Activated T-helper 2 cell treated with anti-CD3 and anti-CD28 coated beads, Interferon-gamma antibody, Interleukin-2, Interleukin-4, amounts not matched to agents 10 μg/mL and 5 μg/mL and 100 μg/mL, durations not matched to agents 14 hours and 24 hours and 36 hours (primary cell): Measurements from ENCODE around the gene PAM. TPM values are rescaled to one million over a fixed set of nuclear protein-coding genes. Genes with fewer than 3 reads are reported as not detected.

Experiments
- DNase-seq: peaks from one replicate; pipeline ENCODE4 v3.0.0; 2021; ENCODE audit warnings: low spot score
- H3K27ac Mint-ChIP-seq: one replicate; pipeline ENCODE4 v1.8.0; 2021; ENCODE audit warnings: mixed read lengths
- H3K27me3 Mint-ChIP-seq: one replicate; pipeline ENCODE4 v1.8.0; 2021; ENCODE audit warnings: low read depth, mixed read lengths
- H3K36me3 Mint-ChIP-seq: one replicate; pipeline ENCODE4 v1.8.0; 2021; ENCODE audit warnings: low read depth, mixed read lengths
- H3K4me1 Mint-ChIP-seq: one replicate; pipeline ENCODE4 v1.8.0; 2021; ENCODE audit warnings: low read depth, mixed read lengths
- H3K4me3 Mint-ChIP-seq: one replicate; pipeline ENCODE4 v1.8.0; 2021; ENCODE audit warnings: low read depth, mild to moderate bottlenecking, moderate library complexity, mixed read lengths
- H3K9me3 Mint-ChIP-seq: one replicate; pipeline ENCODE4 v1.8.0; 2021; ENCODE audit warnings: mixed read lengths
- intact Hi-C: fragments of 100-400 bp; cut with micrococcal nuclease; formaldehyde crosslinking; loops from one replicate; pipeline ENCODE4 v1.15.1; 2023
- total RNA-seq: library from RNA; stranded (reverse); gene quantifications from 2 replicates; pipeline ENCODE4 v1.2.3, GENCODE V29; 2022

The PAM gene
- 48.0 and 59.9 TPM in 2 replicates for total RNA-seq

GRCh38 chr5:102754767-102755431 lies at the start of gene PAM:
Gene PAM, plus strand, starts transcription at chr5:102755305. Its CDS starts 110,891 bp downstream, at chr5:102866196.
- Mint-ChIP-seq H3K27me3 (peaks cover 12% of the 10 kb centered on the region), H3K9me3 (no peaks in the 10 kb centered on the region), H3K4me1 (peaks cover 31% of the 10 kb centered on the region), H3K27ac (peak within 1 kb of the TSS; percentile 95), H3K36me3 (peaks cover 5% of the 10 kb centered on the region), H3K4me3 (peak within 1 kb of the TSS; percentile 98)
- intact Hi-C loops = no loop called here
- peak; percentile 69 for DNase-seq

- Mint-ChIP-seq H3K9me3 (peaks cover 5% of the 10 kb centered on the region), H3K4me1 (peaks cover 2% of the 10 kb centered on the region), H3K27me3 (peaks cover 11% of the 10 kb centered on the region), H3K4me3 (no peak overlapping the region), H3K27ac (no peak overlapping the region), H3K36me3 (no peaks in the 10 kb centered on the region)
- intact Hi-C loops = no loop called here
- no peak for DNase-seq
Observed at GRCh38 chr5:102711525-102712385, 43.4 kb upstream of the PAM start.

GRCh38 chr5:102713278-102713677 lies 41.8 kb upstream of the PAM start:
- Mint-ChIP-seq H3K27ac (no peak overlapping the region), H3K9me3 (peaks cover 5% of the 10 kb centered on the region), H3K4me3 (no peak overlapping the region), H3K36me3 (no peaks in the 10 kb centered on the region), H3K4me1 (peaks cover 2% of the 10 kb centered on the region), H3K27me3 (peaks cover 17% of the 10 kb centered on the region)
- no peak for DNase-seq
- intact Hi-C loops = no loop called here

- Mint-ChIP-seq H3K27me3 (peaks cover 16% of the 10 kb centered on the region), H3K36me3 (no peaks in the 10 kb centered on the region), H3K27ac (no peak overlapping the region), H3K4me3 (no peak overlapping the region), H3K9me3 (peaks cover 5% of the 10 kb centered on the region), H3K4me1 (peaks cover 2% of the 10 kb centered on the region)
- DNase-seq = no peak
- intact Hi-C loops = no loop called here
Observed at GRCh38 chr5:102713682-102714231, 41.3 kb upstream of the PAM start.

- Mint-ChIP-seq H3K27ac (no peak overlapping the region), H3K9me3 (peaks cover 3% of the 10 kb centered on the region), H3K27me3 (peaks cover 16% of the 10 kb centered on the region), H3K4me3 (no peak overlapping the region), H3K4me1 (peaks cover 2% of the 10 kb centered on the region), H3K36me3 (no peaks in the 10 kb centered on the region)
- DNase-seq = no peak
- intact Hi-C loops = no loop called here
Observed at GRCh38 chr5:102715082-102715807, 39.9 kb upstream of the PAM start.

- H3K9me3 Mint-ChIP-seq = no peaks in the 10 kb centered on the region
- no peak overlapping the region for H3K4me3 Mint-ChIP-seq
- H3K27ac Mint-ChIP-seq = no peak overlapping the region
- intact Hi-C loops = no loop called here
- peaks cover 2% of the 10 kb centered on the region for H3K4me1 Mint-ChIP-seq
- no peaks in the 10 kb centered on the region for H3K36me3 Mint-ChIP-seq
- no peak for DNase-seq
- H3K27me3 Mint-ChIP-seq = peaks cover 16% of the 10 kb centered on the region
Observed at GRCh38 chr5:102716017-102716416, 39.1 kb upstream of the PAM start.

- intact Hi-C loops = no loop called here
- H3K4me1 Mint-ChIP-seq = peaks cover 2% of the 10 kb centered on the region
- DNase-seq = no peak
- no peaks in the 10 kb centered on the region for H3K9me3 Mint-ChIP-seq
- H3K27me3 Mint-ChIP-seq = peaks cover 29% of the 10 kb centered on the region
- no peak overlapping the region for H3K27ac Mint-ChIP-seq
- H3K4me3 Mint-ChIP-seq = no peak overlapping the region
- H3K36me3 Mint-ChIP-seq = no peaks in the 10 kb centered on the region
Observed at GRCh38 chr5:102718819-102719218, 36.3 kb upstream of the PAM start.

- no peaks in the 10 kb centered on the region for H3K36me3 Mint-ChIP-seq
- H3K27me3 Mint-ChIP-seq = peaks cover 25% of the 10 kb centered on the region
- intact Hi-C loops = no loop called here
- peaks cover 2% of the 10 kb centered on the region for H3K4me1 Mint-ChIP-seq
- no peak overlapping the region for H3K4me3 Mint-ChIP-seq
- H3K9me3 Mint-ChIP-seq = no peaks in the 10 kb centered on the region
- H3K27ac Mint-ChIP-seq = no peak overlapping the region
- no peak for DNase-seq
Observed at GRCh38 chr5:102719886-102720285, 35.2 kb upstream of the PAM start.

- no peak overlapping the region for H3K27ac Mint-ChIP-seq
- no peaks in the 10 kb centered on the region for H3K4me1 Mint-ChIP-seq
- no peak for DNase-seq
- H3K36me3 Mint-ChIP-seq = no peaks in the 10 kb centered on the region
- peaks cover 26% of the 10 kb centered on the region for H3K27me3 Mint-ChIP-seq
- H3K4me3 Mint-ChIP-seq = no peak overlapping the region
- H3K9me3 Mint-ChIP-seq = no peaks in the 10 kb centered on the region
- intact Hi-C loops = no loop called here
Observed at GRCh38 chr5:102720969-102721368, 34.1 kb upstream of the PAM start.

- Mint-ChIP-seq H3K27ac (no peak overlapping the region), H3K4me3 (no peak overlapping the region), H3K36me3 (no peaks in the 10 kb centered on the region), H3K27me3 (peaks cover 33% of the 10 kb centered on the region), H3K9me3 (no peaks in the 10 kb centered on the region), H3K4me1 (no peaks in the 10 kb centered on the region)
- DNase-seq = no peak
- intact Hi-C loops = no loop called here
Observed at GRCh38 chr5:102722931-102723330, 32.2 kb upstream of the PAM start.

- Mint-ChIP-seq H3K27me3 (peaks cover 32% of the 10 kb centered on the region), H3K4me1 (no peaks in the 10 kb centered on the region), H3K9me3 (no peaks in the 10 kb centered on the region), H3K36me3 (no peaks in the 10 kb centered on the region), H3K4me3 (no peak overlapping the region), H3K27ac (no peak overlapping the region)
- DNase-seq = no peak
- intact Hi-C loops = no loop called here
Observed at GRCh38 chr5:102731693-102732092, 23.4 kb upstream of the PAM start.

- intact Hi-C loops = no loop called here
- no peak for DNase-seq
- no peak overlapping the region for H3K4me3 Mint-ChIP-seq
- H3K36me3 Mint-ChIP-seq = no peaks in the 10 kb centered on the region
- H3K4me1 Mint-ChIP-seq = no peaks in the 10 kb centered on the region
- no peaks in the 10 kb centered on the region for H3K9me3 Mint-ChIP-seq
- H3K27me3 Mint-ChIP-seq = peaks cover 32% of the 10 kb centered on the region
- no peak overlapping the region for H3K27ac Mint-ChIP-seq
Observed at GRCh38 chr5:102733534-102733933, 21.6 kb upstream of the PAM start.
